Duodenal mucosa (tissue), 2 donors: ENCODE results near the gene ENPP4.
"Not testable (repeated sequence)": the region's sequence is repeated elsewhere in the genome, so short reads cannot be mapped to it uniquely, and the experiment has no call there.

ENCODE experiments used
- H3K27ac ChIP-seq: one replicate; pipeline ENCODE4 v1.7.0; 2013; ENCODE audit warnings: low read depth, low read length
- H3K27me3 ChIP-seq, 2 donors: one replicate each; pipeline ENCODE4 v1.7.0; 2013; ENCODE audit warnings: low read length in 2 of 2, control low read depth in 1 of 2; ENCODE audit not compliant: insufficient read depth in 2 of 2, control insufficient read depth in 1 of 2
- H3K36me3 ChIP-seq, 2 donors: one replicate each; pipeline ENCODE4 v1.7.0; 2013; ENCODE audit warnings: low read length in 2 of 2, control low read depth in 1 of 2; ENCODE audit not compliant: insufficient read depth in 2 of 2, control insufficient read depth in 1 of 2
- H3K4me1 ChIP-seq, 2 donors: one replicate each; pipeline ENCODE4 v1.7.0; 2013; ENCODE audit warnings: low read length in 2 of 2, control low read depth in 1 of 2; ENCODE audit not compliant: insufficient read depth in 2 of 2, control insufficient read depth in 1 of 2
- H3K4me3 ChIP-seq, 2 donors: one replicate each; pipeline ENCODE4 v1.7.0; 2013; ENCODE audit warnings: low read length in 2 of 2, low read depth in 1 of 2
- H3K9ac ChIP-seq, 2 donors: one replicate each; pipeline ENCODE4 v1.7.0; 2013; ENCODE audit warnings: low read length in 2 of 2, low read depth in 1 of 2
- H3K9me3 ChIP-seq, 2 donors: one replicate each; pipeline ENCODE4 v1.7.0; 2013; ENCODE audit warnings: low read length in 2 of 2, control low read depth in 1 of 2; ENCODE audit not compliant: control insufficient read depth in 1 of 2

The ENPP4 gene

GRCh38 chr6:46128476-46128875 lies 1.3 kb upstream of the ENPP4 start:
- Histone ChIP-seq H3K9ac (no peak overlapping the region), H3K4me3 (peak overlapping the region in 1 of 2 donors; percentile 95), H3K27ac (no peak overlapping the region)

GRCh38 chr6:46129291-46129628 lies 529 bp upstream of the ENPP4 start:
- peak overlapping the region; percentile 85 to 93 for H3K9ac ChIP-seq
- H3K27ac ChIP-seq, result no peak overlapping the region
- no peaks in the 10 kb centered on the region for H3K36me3 ChIP-seq
- no peaks in the 10 kb centered on the region for H3K27me3 ChIP-seq
- H3K4me3 ChIP-seq, result peak overlapping the region; percentile 89 to 95
- peaks cover 9 to 16% of the 10 kb centered on the region in 2 donors for H3K4me1 ChIP-seq
- no peaks in the 10 kb centered on the region for H3K9me3 ChIP-seq

More at GRCh38 chr6:46128476-46128875, 1.3 kb upstream of the ENPP4 start:
- H3K27me3 ChIP-seq, result no peaks in the 10 kb centered on the region
- H3K4me1 ChIP-seq, result peaks cover 9 to 14% of the 10 kb centered on the region in 2 donors
- no peaks in the 10 kb centered on the region for H3K9me3 ChIP-seq
- no peaks in the 10 kb centered on the region for H3K36me3 ChIP-seq

- Histone ChIP-seq H3K27me3 (no peaks in the 10 kb centered on the region), H3K36me3 (no peaks in the 10 kb centered on the region), H3K27ac (no peak overlapping the region), H3K4me1 (peaks cover 9 to 17% of the 10 kb centered on the region in 2 donors), H3K9me3 (no peaks in the 10 kb centered on the region), H3K4me3 (peak overlapping the region; percentile 89 to 95), H3K9ac (peak overlapping the region; percentile 77 to 93)
Observed at GRCh38 chr6:46130666-46131065, 877 bp downstream of the ENPP4 start.

- peaks cover 9 to 17% of the 10 kb centered on the region in 2 donors for H3K4me1 ChIP-seq
- H3K36me3 ChIP-seq, H3K9ac ChIP-seq, H3K27me3 ChIP-seq, H3K9me3 ChIP-seq, H3K27ac ChIP-seq, H3K4me3 ChIP-seq: not testable (repeated sequence)
Observed at GRCh38 chr6:46131291-46131690, 1.5 kb downstream of the ENPP4 start.

GRCh38 chr6:46134216-46134615 lies 4.4 kb downstream of the ENPP4 start:
- Histone ChIP-seq H3K27ac (no peak overlapping the region), H3K4me1 (peaks cover 4% of the 10 kb centered on the region in 2 donors), H3K4me3 (no peak overlapping the region), H3K27me3 (no peaks in the 10 kb centered on the region), H3K9me3 (no peaks in the 10 kb centered on the region), H3K36me3 (no peaks in the 10 kb centered on the region), H3K9ac (no peak overlapping the region)

- Histone ChIP-seq H3K4me1 (peaks cover 4% of the 10 kb centered on the region in 2 donors), H3K27ac (no peak overlapping the region), H3K4me3 (no peak overlapping the region), H3K9ac (no peak overlapping the region), H3K27me3 (no peaks in the 10 kb centered on the region), H3K36me3 (no peaks in the 10 kb centered on the region), H3K9me3 (no peaks in the 10 kb centered on the region)
Observed at GRCh38 chr6:46135176-46135575, 5.4 kb downstream of the ENPP4 start.

- no peaks in the 10 kb centered on the region for H3K27me3 ChIP-seq
- no peak overlapping the region for H3K9ac ChIP-seq
Observed at GRCh38 chr6:46136831-46137230, 7.0 kb downstream of the ENPP4 start.

GRCh38 chr6:46137387-46137786 lies 7.6 kb downstream of the ENPP4 start:
- H3K9ac ChIP-seq, result no peak overlapping the region
- no peaks in the 10 kb centered on the region for H3K27me3 ChIP-seq
- peaks cover 0 to 4% of the 10 kb centered on the region in 2 donors for H3K4me1 ChIP-seq
- no peaks in the 10 kb centered on the region for H3K9me3 ChIP-seq
- H3K36me3 ChIP-seq, result no peaks in the 10 kb centered on the region
- no peak overlapping the region for H3K4me3 ChIP-seq
- H3K27ac ChIP-seq, result no peak overlapping the region

More at GRCh38 chr6:46136831-46137230, 7.0 kb downstream of the ENPP4 start:
- Histone ChIP-seq H3K27ac (no peak overlapping the region), H3K4me1 (peaks cover 0 to 4% of the 10 kb centered on the region in 2 donors), H3K36me3 (no peaks in the 10 kb centered on the region), H3K9me3 (no peaks in the 10 kb centered on the region), H3K4me3 (no peak overlapping the region)

GRCh38 chr6:46138281-46138680 lies 8.5 kb downstream of the ENPP4 start:
- Histone ChIP-seq H3K27me3 (no peaks in the 10 kb centered on the region), H3K4me1 (peaks cover 0 to 4% of the 10 kb centered on the region in 2 donors)

GRCh38 chr6:46144270-46144669 lies 14.5 kb downstream of the ENPP4 start:
- Histone ChIP-seq H3K9ac (no peak overlapping the region), H3K27ac (no peak overlapping the region), H3K4me1 (no peaks in the 10 kb centered on the region)

More at GRCh38 chr6:46138281-46138680, 8.5 kb downstream of the ENPP4 start:
- Histone ChIP-seq H3K4me3 (no peak overlapping the region), H3K36me3 (peaks cover 2 to 3% of the 10 kb centered on the region in 2 donors), H3K9me3 (no peaks in the 10 kb centered on the region), H3K9ac (no peak overlapping the region), H3K27ac (no peak overlapping the region)

GRCh38 chr6:46149066-46149465 lies 19.3 kb downstream of the ENPP4 start:
- H3K9me3 ChIP-seq, H3K4me3 ChIP-seq, H3K4me1 ChIP-seq, H3K36me3 ChIP-seq, H3K9ac ChIP-seq, H3K27me3 ChIP-seq, H3K27ac ChIP-seq: not testable (repeated sequence)

More at GRCh38 chr6:46144270-46144669, 14.5 kb downstream of the ENPP4 start:
- H3K36me3 ChIP-seq, result peaks cover 4 to 5% of the 10 kb centered on the region in 2 donors
- H3K4me3 ChIP-seq, result no peak overlapping the region
- H3K9me3 ChIP-seq, result no peaks in the 10 kb centered on the region
- H3K27me3 ChIP-seq, result no peaks in the 10 kb centered on the region
